ENCODE measurements around the gene ECHDC3. TPM values are rescaled to one million over a fixed set of nuclear protein-coding genes. Genes with fewer than 3 reads are reported as not detected.

Gene ECHDC3
- total RNA-seq, 2 donors from 2014 or later = 77.6 to 98.3 TPM

DNA sequence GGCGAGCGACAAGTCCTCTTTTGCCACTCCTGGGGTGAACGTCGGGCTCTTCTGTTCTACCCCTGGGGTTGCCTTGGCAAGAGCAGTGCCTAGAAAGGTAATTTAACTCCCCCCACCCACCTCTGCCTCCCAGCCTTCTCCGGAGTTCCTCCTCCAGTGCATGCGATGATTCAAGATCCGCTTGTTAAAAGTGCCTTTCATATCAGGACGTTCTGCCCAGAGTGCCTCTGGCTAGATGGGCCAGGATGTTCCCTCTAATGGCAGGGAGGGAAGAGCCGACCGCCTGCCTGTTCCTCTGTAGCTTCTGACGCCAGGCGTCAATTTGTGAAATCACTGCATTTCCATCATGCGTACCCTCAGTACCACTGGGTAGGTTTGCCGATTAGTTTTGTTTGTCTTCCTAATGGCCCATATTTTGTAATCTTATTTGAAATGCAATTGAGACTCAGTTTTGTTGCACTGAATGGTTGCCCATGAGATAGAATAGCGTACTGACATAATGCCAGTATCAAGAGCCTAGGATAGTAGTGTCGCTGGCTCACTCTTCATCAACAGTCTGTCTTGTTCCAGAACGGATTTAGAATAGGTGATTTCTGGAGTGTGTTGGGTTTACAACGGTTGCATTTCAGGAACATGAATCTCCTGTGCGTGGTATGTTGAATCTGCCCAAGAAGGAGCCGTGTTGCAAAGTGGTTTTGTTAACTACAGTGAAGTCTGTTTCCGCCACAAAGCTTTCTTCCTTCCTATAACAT lies 13.5 kb downstream of the ECHDC3 start:
- H3K9me3 ChIP-seq = no peaks in the 10 kb centered on the region
- no peak overlapping the region for H3K27ac ChIP-seq
- TF ChIP-seq, protein P1, sequence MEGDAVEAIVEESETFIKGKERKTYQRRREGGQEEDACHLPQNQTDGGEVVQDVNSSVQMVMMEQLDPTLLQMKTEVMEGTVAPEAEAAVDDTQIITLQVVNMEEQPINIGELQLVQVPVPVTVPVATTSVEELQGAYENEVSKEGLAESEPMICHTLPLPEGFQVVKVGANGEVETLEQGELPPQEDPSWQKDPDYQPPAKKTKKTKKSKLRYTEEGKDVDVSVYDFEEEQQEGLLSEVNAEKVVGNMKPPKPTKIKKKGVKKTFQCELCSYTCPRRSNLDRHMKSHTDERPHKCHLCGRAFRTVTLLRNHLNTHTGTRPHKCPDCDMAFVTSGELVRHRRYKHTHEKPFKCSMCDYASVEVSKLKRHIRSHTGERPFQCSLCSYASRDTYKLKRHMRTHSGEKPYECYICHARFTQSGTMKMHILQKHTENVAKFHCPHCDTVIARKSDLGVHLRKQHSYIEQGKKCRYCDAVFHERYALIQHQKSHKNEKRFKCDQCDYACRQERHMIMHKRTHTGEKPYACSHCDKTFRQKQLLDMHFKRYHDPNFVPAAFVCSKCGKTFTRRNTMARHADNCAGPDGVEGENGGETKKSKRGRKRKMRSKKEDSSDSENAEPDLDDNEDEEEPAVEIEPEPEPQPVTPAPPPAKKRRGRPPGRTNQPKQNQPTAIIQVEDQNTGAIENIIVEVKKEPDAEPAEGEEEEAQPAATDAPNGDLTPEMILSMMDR (IDR thresholded peaks at IDR 0.05) = no peak
- no peak for TF ChIP-seq POLR2A (IDR thresholded peaks at IDR 0.05)
- TF ChIP-seq POLR2AphosphoS5 (IDR thresholded peaks at IDR 0.05) = no peak
- H3K4me3 ChIP-seq = no peak overlapping the region
- peaks cover 5% of the 10 kb centered on the region for H3K4me1 ChIP-seq (replicated peaks)
- 86% methylated on average over 21 of the region's 21 CpGs for WGBS
- H3K36me3 ChIP-seq = peaks cover 0 to 5% of the 10 kb centered on the region in 2 donors
- intact Hi-C loops (cut with DNase I) = no loop called here
- DNase-seq (ENCODE audit: low spot score) = no peak
- no peaks in the 10 kb centered on the region for H3K27me3 ChIP-seq (replicated peaks; ENCODE audit: insufficient read depth)

GRCh38 chr10:11756766-11757315 lies 14.7 kb downstream of the ECHDC3 start:
- TF ChIP-seq, protein P1 (IDR thresholded peaks at IDR 0.05) = no peak
- no peak for TF ChIP-seq POLR2A (IDR thresholded peaks at IDR 0.05)
- no peak for TF ChIP-seq POLR2AphosphoS5 (IDR thresholded peaks at IDR 0.05)
- peak overlapping the region; percentile 44 to 46 for H3K27ac ChIP-seq
- H3K4me1 ChIP-seq (replicated peaks) = peaks cover 5% of the 10 kb centered on the region
- no peak overlapping the region for H3K4me3 ChIP-seq
- H3K27me3 ChIP-seq (replicated peaks; ENCODE audit: insufficient read depth) = no peaks in the 10 kb centered on the region
- 80% methylated on average over 11 of the region's 11 CpGs for WGBS
- H3K9me3 ChIP-seq = no peaks in the 10 kb centered on the region
- no peak for DNase-seq (ENCODE audit: low spot score)
- intact Hi-C loops (cut with DNase I) = no loop called here
- H3K36me3 ChIP-seq = peaks cover 0 to 5% of the 10 kb centered on the region in 2 donors

- DNase-seq (ENCODE audit: low spot score) = peak; percentile 65
- WGBS = 14% methylated on average over 3 of the region's 3 CpGs
- no peak for TF ChIP-seq POLR2AphosphoS5 (IDR thresholded peaks at IDR 0.05)
- TF ChIP-seq POLR2A (IDR thresholded peaks at IDR 0.05) = no peak
- TF ChIP-seq, protein P1 (IDR thresholded peaks at IDR 0.05) = no peak
- intact Hi-C loops (cut with DNase I) = no loop called here
- Histone ChIP-seq H3K36me3 (peaks cover 0 to 5% of the 10 kb centered on the region in 2 donors), H3K4me1 (replicated peaks) (peaks cover 5% of the 10 kb centered on the region), H3K27ac (peak overlapping the region; percentile 44 to 46), H3K4me3 (no peak overlapping the region), H3K27me3 (replicated peaks; ENCODE audit: insufficient read depth) (no peaks in the 10 kb centered on the region), H3K9me3 (no peaks in the 10 kb centered on the region)
These were observed 15.3 kb downstream of the ECHDC3 start for GRCh38 chr10:11757454-11757820.

DNA sequence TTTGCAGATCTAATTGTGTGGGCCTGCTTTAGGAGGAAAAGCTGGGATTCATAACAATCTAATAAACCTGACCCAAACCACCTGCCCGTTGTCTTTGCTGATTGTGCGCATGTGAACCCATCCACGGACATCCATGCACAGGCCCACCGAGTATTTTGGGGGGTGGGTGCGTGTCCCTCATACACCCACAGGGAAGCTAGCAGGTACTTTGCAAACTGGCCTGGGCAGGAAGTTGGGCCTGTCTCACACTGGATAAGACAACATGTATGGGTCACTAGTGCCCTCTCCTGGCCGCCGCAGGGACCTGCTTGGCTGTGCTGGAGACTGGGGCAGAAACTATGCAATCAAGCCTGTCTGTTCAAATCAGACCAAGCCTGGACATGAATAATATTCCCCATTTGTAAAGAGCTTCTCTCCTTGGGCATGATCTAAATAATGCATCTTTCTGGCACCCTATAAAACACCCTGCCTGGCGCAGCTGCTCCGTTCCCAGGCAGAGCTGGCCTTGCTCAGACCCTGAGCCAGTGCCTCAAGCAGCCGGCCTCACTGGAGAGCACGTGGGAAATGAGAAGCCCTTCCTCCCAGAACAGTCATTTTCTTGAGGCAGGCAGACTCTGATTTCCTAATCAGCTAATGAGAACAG lies 15.8 kb downstream of the ECHDC3 start:
- Histone ChIP-seq H3K4me1 (replicated peaks) (peaks cover 5% of the 10 kb centered on the region), H3K27ac (peak overlapping the region; percentile 44 to 46), H3K9me3 (no peaks in the 10 kb centered on the region), H3K4me3 (no peak overlapping the region), H3K36me3 (peaks cover 0 to 5% of the 10 kb centered on the region in 2 donors), H3K27me3 (replicated peaks; ENCODE audit: insufficient read depth) (no peaks in the 10 kb centered on the region)
- TF ChIP-seq POLR2A (IDR thresholded peaks at IDR 0.05) = no peak
- TF ChIP-seq POLR2AphosphoS5 (IDR thresholded peaks at IDR 0.05) = peak; percentile 65
- TF ChIP-seq, protein P1 (IDR thresholded peaks at IDR 0.05) = peak; percentile 72 to 96 (median 90)
- 14% methylated on average over 11 of the region's 11 CpGs for WGBS
- DNase-seq (ENCODE audit: low spot score) = peak; percentile 93
- intact Hi-C loops (cut with DNase I) = loop anchor here (2.0 kb wide), 1 partner anchor 241 kb away; no protein-coding TSS in a partner anchor

Measured in prostate gland (tissue), 2 donors.